Psoas muscle (tissue), 8 donors: ENCODE results near the gene TGFBRAP1. TPM values are rescaled to one million over a fixed set of nuclear protein-coding genes. Genes with fewer than 3 reads are reported as not detected.

ENCODE experiments used
- ATAC-seq, 4 donors: fragments of 200-7000 bp; cut with Tn5 transposase; one replicate each; pipeline ENCODE4 v1.9.1; 2020; ENCODE audit warnings: moderate library complexity in 3 of 4, mild to moderate bottlenecking in 2 of 4
- DNase-seq, 2 donors: peaks; one replicate each; pipeline ENCODE4 v3.0.0-alpha.2; 2020
- H3K27ac ChIP-seq: fragments of 200-600 bp; one replicate; pipeline ENCODE4 v1.8.0; 2022
- H3K27me3 ChIP-seq, 3 donors: fragments of 200-600 bp in 1 of 3; one replicate each; pipeline versions ENCODE4 v1.6.1 to v1.8.0; 2013 to 2022; ENCODE audit warnings: low read length in 2 of 3, mild to moderate bottlenecking in 2 of 3, moderate library complexity in 1 of 3; ENCODE audit not compliant: insufficient read depth in 3 of 3
- H3K36me3 ChIP-seq, 2 donors: fragments of 200-600 bp in 1 of 2; one replicate each; pipeline versions ENCODE4 v1.6.1 to v1.8.0; 2013 to 2022; ENCODE audit warnings: low read depth in 1 of 2, mild to moderate bottlenecking in 1 of 2, moderate library complexity in 1 of 2; ENCODE audit not compliant: insufficient read depth in 1 of 2
- H3K4me1 ChIP-seq: fragments of 200-600 bp; one replicate; pipeline ENCODE4 v1.8.0; 2022
- H3K4me3 ChIP-seq: fragments of 200-600 bp; one replicate; pipeline ENCODE4 v1.8.0; 2022; ENCODE audit warnings: mild to moderate bottlenecking
- H3K9me3 ChIP-seq: fragments of 200-600 bp; one replicate; pipeline ENCODE4 v1.8.0; 2022
- WGBS, 3 donors: extraction: QIAGEN DNeasy Blood & Tissue Kit; methylation state at CpG; one replicate each; pipeline versions ENCODE4 v1.1.6 to v1.1.7; 2013; 5-methylcytosine and 5-hydroxymethylcytosine counted together
- intact Hi-C, 2 donors: fragments of 100-400 bp; cut with DNase I; formaldehyde crosslinking; loops; one replicate each; pipeline versions ENCODE4 v1.11.0 to v1.14.2; 2022
- polyA plus RNA-seq, 3 donors: library from polyadenylated mRNA; stranded (reverse); fragments of 200-250 nt; gene quantifications; one replicate each; pipeline ENCODE4 v1.2.3, GENCODE V29; 2013
- total RNA-seq, 4 donors: library from RNA; stranded (reverse); fragmentation: NEBNext Ultra II Directional in 2 of 4; extraction: Animal tissue kit (Norgen Biotek cat#: 25700) in 2 of 4; gene quantifications; one replicate each; pipeline versions ENCODE4 v1.2.1 to v1.2.4, GENCODE V29; 2021 to 2023
- TF ChIP-seq, protein P1 (sequence below): fragments of 200-600 bp; IDR thresholded peaks from one replicate; pipeline ENCODE4 v1.8.0; 2022; ENCODE audit warnings: antibody characterized with exemption
- donor health status: healthy with polysubstance abuse.
- donor health status: DM: no; HTN: no; CAD: no; lungs with moderate emphysema.
- donor health status: Bipolar disorder and iron deficiency.
- donor health status: healthy.
- donor health status: DM: yes; HTN: yes; CAD: no.
- donor health status: DM: no; HTN: no; CAD: no.
- donor health status: DM: no; HTN: no; CAD: no.
- donor health status: DM: yes; HTN: yes; CAD: no.

TGFBRAP1 gene
- total and polyA plus RNA-seq, 7 donors, result 5.4 to 21.4 (median 16.3) TPM

GRCh38 chr2:105336786-105337121 is 7.2 kb upstream of the TGFBRAP1 start:
- TF ChIP-seq, protein P1, sequence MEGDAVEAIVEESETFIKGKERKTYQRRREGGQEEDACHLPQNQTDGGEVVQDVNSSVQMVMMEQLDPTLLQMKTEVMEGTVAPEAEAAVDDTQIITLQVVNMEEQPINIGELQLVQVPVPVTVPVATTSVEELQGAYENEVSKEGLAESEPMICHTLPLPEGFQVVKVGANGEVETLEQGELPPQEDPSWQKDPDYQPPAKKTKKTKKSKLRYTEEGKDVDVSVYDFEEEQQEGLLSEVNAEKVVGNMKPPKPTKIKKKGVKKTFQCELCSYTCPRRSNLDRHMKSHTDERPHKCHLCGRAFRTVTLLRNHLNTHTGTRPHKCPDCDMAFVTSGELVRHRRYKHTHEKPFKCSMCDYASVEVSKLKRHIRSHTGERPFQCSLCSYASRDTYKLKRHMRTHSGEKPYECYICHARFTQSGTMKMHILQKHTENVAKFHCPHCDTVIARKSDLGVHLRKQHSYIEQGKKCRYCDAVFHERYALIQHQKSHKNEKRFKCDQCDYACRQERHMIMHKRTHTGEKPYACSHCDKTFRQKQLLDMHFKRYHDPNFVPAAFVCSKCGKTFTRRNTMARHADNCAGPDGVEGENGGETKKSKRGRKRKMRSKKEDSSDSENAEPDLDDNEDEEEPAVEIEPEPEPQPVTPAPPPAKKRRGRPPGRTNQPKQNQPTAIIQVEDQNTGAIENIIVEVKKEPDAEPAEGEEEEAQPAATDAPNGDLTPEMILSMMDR, result no peak
- Histone ChIP-seq H3K9me3 (no peaks in the 10 kb centered on the region), H3K36me3 (peaks cover 7 to 33% of the 10 kb centered on the region in 2 donors), H3K27me3 (no peaks in the 10 kb centered on the region), H3K4me3 (peak overlapping the region; percentile 91), H3K4me1 (peaks cover 14% of the 10 kb centered on the region), H3K27ac (peak overlapping the region; percentile 94)
- WGBS, 3 donors, result 2% methylated on average over 7 of the region's 7 CpGs
- DNase-seq (no peak), ATAC-seq (no peak)
- intact Hi-C loops, result no loop called here

DNA sequence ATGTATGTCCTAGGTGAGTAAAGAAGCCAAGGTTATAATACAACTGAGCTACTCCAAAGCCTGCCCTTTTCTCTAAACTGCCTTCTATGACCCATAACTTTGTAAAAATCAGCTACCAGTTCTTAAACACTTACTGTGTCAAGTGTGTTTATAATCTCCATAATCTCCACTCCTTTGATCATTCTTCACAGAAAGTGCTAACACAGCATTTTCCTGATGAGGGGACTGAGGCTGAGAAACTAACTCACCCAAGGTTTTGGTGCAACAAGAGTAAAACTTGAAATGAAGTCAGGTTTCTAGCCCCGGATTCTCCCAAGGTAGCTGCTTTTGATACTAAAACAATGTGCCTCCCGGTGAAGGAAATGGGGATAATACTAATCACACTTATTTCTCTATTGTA is 5.9 kb upstream of the TGFBRAP1 start:
- intact Hi-C loops, result no loop called here
- ATAC-seq, result no peak
- Histone ChIP-seq H3K27me3 (no peaks in the 10 kb centered on the region), H3K9me3 (no peaks in the 10 kb centered on the region), H3K27ac (no peak overlapping the region), H3K4me3 (no peak overlapping the region), H3K36me3 (peaks cover 4 to 21% of the 10 kb centered on the region in 2 donors), H3K4me1 (peaks cover 18% of the 10 kb centered on the region)
- TF ChIP-seq, protein P1, result no peak
- WGBS, 3 donors, result 89 to 92% (median 91%) methylated on average over 2 of the region's 2 CpGs
- no peak for DNase-seq

DNA sequence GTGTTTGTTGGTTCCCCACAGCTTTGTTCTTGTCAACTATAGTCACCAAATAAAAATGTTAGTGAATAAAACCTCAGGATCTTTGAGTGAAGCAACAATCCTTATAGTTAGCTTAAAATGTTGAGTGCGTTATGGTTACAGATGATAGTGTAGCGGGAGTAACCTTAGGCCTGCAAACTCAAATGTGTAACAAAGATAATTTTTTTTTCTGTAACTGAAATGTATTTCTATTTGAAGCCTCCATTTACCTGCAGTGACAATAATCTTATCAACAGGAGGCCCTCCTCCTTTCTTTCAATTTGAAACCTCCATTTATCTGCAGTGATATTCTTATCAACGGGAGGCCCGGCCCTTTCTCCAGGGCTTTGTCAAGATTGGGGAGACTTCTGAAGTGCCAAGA is 4.7 kb upstream of the TGFBRAP1 start:
- H3K36me3 ChIP-seq, result peaks cover 0 to 9% of the 10 kb centered on the region in 2 donors
- TF ChIP-seq, protein P1, result no peak
- no peaks in the 10 kb centered on the region for H3K9me3 ChIP-seq
- peaks cover 21% of the 10 kb centered on the region for H3K4me1 ChIP-seq
- ATAC-seq, result no peak
- DNase-seq, result no peak
- WGBS, 3 donors, result 92 to 96% (median 94%) methylated on average over 4 of the region's 4 CpGs
- intact Hi-C loops, result no loop called here
- H3K27me3 ChIP-seq, result no peaks in the 10 kb centered on the region
- H3K4me3 ChIP-seq, result no peak overlapping the region
- H3K27ac ChIP-seq, result no peak overlapping the region

DNA sequence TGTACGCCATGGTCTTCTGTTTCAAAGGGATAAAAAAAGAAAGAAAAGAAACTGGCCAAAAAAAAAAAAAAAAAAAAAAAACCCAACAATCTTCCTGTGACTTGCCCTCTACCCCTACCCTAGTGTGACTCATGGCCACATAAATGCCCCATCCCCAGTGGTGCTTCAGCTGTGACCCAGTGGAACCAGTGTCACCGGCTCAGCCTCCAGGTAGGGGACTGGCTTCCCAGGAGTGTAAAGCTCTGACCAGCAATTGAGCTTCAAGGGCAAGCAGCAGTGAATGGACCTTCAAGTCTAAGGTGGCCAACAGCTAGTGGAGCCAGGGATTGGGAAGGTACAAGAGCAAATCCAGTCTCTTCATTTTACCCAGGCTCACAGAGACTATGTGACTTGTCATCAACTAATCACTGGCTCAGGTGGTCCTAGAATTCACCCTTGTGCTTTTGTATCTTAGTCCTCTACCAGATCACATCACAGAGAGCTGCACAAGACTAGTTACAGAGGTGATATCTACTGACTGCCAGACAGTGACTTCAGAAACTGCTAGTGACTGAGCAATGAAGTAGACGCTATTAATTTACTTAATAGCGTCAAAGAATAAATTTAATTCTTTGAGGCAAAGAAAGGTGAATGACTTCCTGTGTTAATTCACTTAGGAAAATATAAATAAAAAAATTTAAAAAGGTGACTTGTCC is 1.3 kb upstream of the TGFBRAP1 start:
- H3K9me3 ChIP-seq, result no peaks in the 10 kb centered on the region
- 94 to 95% (median 95%) methylated on average over 4 of the region's 4 CpGs for WGBS, 3 donors
- H3K4me3 ChIP-seq, result peak overlapping the region; percentile 74
- peaks cover 0 to 9% of the 10 kb centered on the region in 2 donors for H3K36me3 ChIP-seq
- TF ChIP-seq, protein P1, result no peak
- H3K4me1 ChIP-seq, result peaks cover 13% of the 10 kb centered on the region
- H3K27ac ChIP-seq, result peak overlapping the region; percentile 90
- no peak for DNase-seq
- intact Hi-C loops, result no loop called here
- no peak for ATAC-seq
- no peaks in the 10 kb centered on the region for H3K27me3 ChIP-seq

DNA sequence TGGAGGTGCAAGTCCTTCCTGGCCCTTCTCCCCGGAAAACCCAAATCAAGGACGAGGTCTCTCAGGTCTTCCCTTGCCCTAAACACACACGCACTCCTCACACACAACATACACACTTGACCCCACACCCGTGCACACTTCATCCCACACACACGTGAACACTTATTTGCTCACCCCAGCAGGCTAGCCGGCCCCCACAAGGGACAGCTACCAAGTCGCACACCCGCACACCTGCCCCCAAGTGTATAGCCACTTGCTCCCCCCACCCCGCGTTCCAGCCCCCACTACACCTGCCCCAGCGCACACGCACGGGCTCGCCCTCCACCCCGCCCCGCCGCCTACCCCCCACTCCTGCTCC is 359 bp downstream of the TGFBRAP1 start:
- intact Hi-C loops, result no loop called here
- DNase-seq (peak; percentile 24 to 59), ATAC-seq (peak; percentile 26 to 47 (median 36))
- TF ChIP-seq, protein P1, result no peak
- H3K27me3 ChIP-seq, result no peaks in the 10 kb centered on the region
- H3K4me3 ChIP-seq, result peak overlapping the region; percentile 71
- WGBS, 3 donors, result 1 to 3% (median 1%) methylated on average over 10 to 17 of the region's 17 CpGs
- H3K36me3 ChIP-seq, result peaks cover 0 to 3% of the 10 kb centered on the region in 2 donors
- H3K27ac ChIP-seq, result peak overlapping the region; percentile 87
- no peaks in the 10 kb centered on the region for H3K9me3 ChIP-seq
- H3K4me1 ChIP-seq, result peaks cover 27% of the 10 kb centered on the region
